ENCODE results near the gene ALDH2. TPM values are rescaled to one million over a fixed set of nuclear protein-coding genes. Genes with fewer than 3 reads are reported as not detected.

Gene ALDH2
- total and polyA plus RNA-seq, 2 of the 8 experiments (the other 6 are each of a cell fraction or from before 2014, with no cell fraction given): 25.4 to 43.8 TPM

DNA sequence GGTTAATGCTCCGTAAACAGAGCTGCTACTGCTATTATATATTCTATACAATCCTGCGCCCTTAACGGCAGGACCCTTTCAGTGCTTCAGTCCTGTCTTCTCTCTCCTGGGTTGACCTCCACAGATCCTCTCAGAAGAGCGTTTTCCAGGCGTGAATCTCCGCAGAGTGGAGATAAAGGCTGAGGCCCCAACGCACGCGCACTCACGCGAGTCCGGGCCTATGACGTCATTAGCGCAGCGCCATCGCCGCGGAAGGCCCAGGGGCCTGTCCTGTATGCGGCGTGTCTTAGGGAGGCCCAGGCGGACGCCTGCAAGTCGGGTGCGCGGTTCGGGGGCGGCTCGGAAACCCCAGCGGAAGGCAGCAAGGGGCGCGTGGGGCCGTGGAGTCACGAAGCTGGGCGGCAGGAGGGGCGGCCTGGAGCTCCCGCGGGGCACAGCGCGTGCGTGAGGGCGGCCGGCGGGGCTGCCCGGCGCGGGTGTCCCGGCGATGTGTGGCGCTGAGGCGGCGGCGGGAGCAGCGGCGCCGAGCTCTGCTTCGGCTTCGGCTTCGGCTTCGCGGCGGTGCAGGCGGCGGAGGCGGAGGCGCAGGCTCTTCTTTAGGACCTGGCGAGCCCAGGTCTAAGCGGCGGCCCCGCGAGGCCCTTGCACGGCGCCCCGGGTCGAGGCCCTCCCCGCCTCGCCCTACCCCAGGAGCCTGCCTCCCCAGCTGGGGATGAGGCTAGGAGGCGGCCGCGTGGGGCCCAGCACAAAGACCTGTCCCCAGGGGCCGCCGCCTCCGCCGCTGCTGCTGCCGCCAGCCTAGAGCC lies 75.2 kb downstream of the ALDH2 start, which contains the start of gene MAPKAPK5 (continued):
- TF ChIP-seq, protein P1, sequence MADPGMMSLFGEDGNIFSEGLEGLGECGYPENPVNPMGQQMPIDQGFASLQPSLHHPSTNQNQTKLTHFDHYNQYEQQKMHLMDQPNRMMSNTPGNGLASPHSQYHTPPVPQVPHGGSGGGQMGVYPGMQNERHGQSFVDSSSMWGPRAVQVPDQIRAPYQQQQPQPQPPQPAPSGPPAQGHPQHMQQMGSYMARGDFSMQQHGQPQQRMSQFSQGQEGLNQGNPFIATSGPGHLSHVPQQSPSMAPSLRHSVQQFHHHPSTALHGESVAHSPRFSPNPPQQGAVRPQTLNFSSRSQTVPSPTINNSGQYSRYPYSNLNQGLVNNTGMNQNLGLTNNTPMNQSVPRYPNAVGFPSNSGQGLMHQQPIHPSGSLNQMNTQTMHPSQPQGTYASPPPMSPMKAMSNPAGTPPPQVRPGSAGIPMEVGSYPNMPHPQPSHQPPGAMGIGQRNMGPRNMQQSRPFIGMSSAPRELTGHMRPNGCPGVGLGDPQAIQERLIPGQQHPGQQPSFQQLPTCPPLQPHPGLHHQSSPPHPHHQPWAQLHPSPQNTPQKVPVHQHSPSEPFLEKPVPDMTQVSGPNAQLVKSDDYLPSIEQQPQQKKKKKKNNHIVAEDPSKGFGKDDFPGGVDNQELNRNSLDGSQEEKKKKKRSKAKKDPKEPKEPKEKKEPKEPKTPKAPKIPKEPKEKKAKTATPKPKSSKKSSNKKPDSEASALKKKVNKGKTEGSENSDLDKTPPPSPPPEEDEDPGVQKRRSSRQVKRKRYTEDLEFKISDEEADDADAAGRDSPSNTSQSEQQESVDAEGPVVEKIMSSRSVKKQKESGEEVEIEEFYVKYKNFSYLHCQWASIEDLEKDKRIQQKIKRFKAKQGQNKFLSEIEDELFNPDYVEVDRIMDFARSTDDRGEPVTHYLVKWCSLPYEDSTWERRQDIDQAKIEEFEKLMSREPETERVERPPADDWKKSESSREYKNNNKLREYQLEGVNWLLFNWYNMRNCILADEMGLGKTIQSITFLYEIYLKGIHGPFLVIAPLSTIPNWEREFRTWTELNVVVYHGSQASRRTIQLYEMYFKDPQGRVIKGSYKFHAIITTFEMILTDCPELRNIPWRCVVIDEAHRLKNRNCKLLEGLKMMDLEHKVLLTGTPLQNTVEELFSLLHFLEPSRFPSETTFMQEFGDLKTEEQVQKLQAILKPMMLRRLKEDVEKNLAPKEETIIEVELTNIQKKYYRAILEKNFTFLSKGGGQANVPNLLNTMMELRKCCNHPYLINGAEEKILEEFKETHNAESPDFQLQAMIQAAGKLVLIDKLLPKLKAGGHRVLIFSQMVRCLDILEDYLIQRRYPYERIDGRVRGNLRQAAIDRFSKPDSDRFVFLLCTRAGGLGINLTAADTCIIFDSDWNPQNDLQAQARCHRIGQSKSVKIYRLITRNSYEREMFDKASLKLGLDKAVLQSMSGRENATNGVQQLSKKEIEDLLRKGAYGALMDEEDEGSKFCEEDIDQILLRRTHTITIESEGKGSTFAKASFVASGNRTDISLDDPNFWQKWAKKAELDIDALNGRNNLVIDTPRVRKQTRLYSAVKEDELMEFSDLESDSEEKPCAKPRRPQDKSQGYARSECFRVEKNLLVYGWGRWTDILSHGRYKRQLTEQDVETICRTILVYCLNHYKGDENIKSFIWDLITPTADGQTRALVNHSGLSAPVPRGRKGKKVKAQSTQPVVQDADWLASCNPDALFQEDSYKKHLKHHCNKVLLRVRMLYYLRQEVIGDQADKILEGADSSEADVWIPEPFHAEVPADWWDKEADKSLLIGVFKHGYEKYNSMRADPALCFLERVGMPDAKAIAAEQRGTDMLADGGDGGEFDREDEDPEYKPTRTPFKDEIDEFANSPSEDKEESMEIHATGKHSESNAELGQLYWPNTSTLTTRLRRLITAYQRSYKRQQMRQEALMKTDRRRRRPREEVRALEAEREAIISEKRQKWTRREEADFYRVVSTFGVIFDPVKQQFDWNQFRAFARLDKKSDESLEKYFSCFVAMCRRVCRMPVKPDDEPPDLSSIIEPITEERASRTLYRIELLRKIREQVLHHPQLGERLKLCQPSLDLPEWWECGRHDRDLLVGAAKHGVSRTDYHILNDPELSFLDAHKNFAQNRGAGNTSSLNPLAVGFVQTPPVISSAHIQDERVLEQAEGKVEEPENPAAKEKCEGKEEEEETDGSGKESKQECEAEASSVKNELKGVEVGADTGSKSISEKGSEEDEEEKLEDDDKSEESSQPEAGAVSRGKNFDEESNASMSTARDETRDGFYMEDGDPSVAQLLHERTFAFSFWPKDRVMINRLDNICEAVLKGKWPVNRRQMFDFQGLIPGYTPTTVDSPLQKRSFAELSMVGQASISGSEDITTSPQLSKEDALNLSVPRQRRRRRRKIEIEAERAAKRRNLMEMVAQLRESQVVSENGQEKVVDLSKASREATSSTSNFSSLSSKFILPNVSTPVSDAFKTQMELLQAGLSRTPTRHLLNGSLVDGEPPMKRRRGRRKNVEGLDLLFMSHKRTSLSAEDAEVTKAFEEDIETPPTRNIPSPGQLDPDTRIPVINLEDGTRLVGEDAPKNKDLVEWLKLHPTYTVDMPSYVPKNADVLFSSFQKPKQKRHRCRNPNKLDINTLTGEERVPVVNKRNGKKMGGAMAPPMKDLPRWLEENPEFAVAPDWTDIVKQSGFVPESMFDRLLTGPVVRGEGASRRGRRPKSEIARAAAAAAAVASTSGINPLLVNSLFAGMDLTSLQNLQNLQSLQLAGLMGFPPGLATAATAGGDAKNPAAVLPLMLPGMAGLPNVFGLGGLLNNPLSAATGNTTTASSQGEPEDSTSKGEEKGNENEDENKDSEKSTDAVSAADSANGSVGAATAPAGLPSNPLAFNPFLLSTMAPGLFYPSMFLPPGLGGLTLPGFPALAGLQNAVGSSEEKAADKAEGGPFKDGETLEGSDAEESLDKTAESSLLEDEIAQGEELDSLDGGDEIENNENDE (IDR thresholded peaks at IDR 0.05; ENCODE audit: insufficient replicate concordance, low read length): no peak
- TF ChIP-seq, protein P2, sequence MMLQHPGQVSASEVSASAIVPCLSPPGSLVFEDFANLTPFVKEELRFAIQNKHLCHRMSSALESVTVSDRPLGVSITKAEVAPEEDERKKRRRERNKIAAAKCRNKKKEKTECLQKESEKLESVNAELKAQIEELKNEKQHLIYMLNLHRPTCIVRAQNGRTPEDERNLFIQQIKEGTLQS (IDR thresholded peaks at IDR 0.05; ENCODE audit: insufficient read depth, low read depth, low read length): peak; percentile 91
- no peak for TF ChIP-seq FOSL1 (IDR thresholded peaks at IDR 0.05; ENCODE audit: insufficient read depth, low read depth, low read length)
- TF ChIP-seq JUND (IDR thresholded peaks at IDR 0.05; ENCODE audit: low read length): peak; percentile 98
- TF ChIP-seq NANOG (IDR thresholded peaks at IDR 0.05; ENCODE audit: insufficient read depth, low read depth, low read length, poor library complexity, severe bottlenecking): peak; percentile 26
- peak; percentile 73 for TF ChIP-seq BRCA1 (IDR thresholded peaks at IDR 0.05; ENCODE audit: low read depth, low read length)
- peak; percentile 90 for TF ChIP-seq TBP (IDR thresholded peaks at IDR 0.05; ENCODE audit: low read depth, low read length)
- no peak for TF ChIP-seq ZNF274 (IDR thresholded peaks at IDR 0.05; ENCODE audit: borderline replicate concordance, extremely low read depth, low read length)
- TF ChIP-seq NRF1 (IDR thresholded peaks at IDR 0.05; ENCODE audit: low read depth, low read length): peak; percentile 54
